HepG2 (cell line): ENCODE measurements around the gene TSPAN31. TPM values are rescaled to one million over a fixed set of nuclear protein-coding genes. Genes with fewer than 3 reads are reported as not detected.
A peak's percentile ranks its signal among the peaks of the same experiment; 100 is the strongest.

Source experiments
- ATM ChIP-seq: fragments of 450-650 bp; IDR thresholded peaks from 2 replicates; pipeline ENCODE4 v1.7.1; 2017; ENCODE audit warnings: mild to moderate bottlenecking, borderline replicate concordance
- CAMTA2 ChIP-seq: sonication (generic); formaldehyde crosslinking; IDR thresholded peaks from 2 replicates; pipeline ENCODE4 v1.4.0; 2020; ENCODE audit warnings: mild to moderate bottlenecking, missing genetic modification reagents, borderline replicate concordance
- CHD4 ChIP-seq: fragments of 200-600 bp; sonication (generic); IDR thresholded peaks from 2 replicates; pipeline ENCODE4 v1.7.0; 2017; ENCODE audit warnings: mild to moderate bottlenecking, low read length, borderline replicate concordance
- KDM1A ChIP-seq: IDR thresholded peaks from 2 replicates; pipeline ENCODE4 v1.6.1; 2016; ENCODE audit warnings: missing compliant biosample characterization
- MLLT10 ChIP-seq: sonication (generic); formaldehyde crosslinking; IDR thresholded peaks from 2 replicates; pipeline ENCODE4 v1.4.0; 2020; ENCODE audit warnings: missing genetic modification reagents
- NFE2L2 ChIP-seq: fragments of 150-350 bp; IDR thresholded peaks from 2 replicates; pipeline ENCODE4 v1.6.1; 2014; ENCODE audit warnings: low read length
- NFIB ChIP-seq: sonication (generic); formaldehyde crosslinking; IDR thresholded peaks from 2 replicates; pipeline ENCODE4 v1.9.0; 2021; ENCODE audit warnings: missing genetic modification reagents, mild to moderate bottlenecking, borderline replicate concordance
- PTBP1 ChIP-seq: fragments of 200-400 bp; formaldehyde crosslinking; IDR thresholded peaks from 2 replicates; pipeline ENCODE4 v1.6.1; 2018; ENCODE audit warnings: low read length, low read depth; ENCODE audit not compliant: poor library complexity, severe bottlenecking
- RFXANK ChIP-seq: IDR thresholded peaks from 2 replicates; pipeline ENCODE4 v1.6.1; 2016
- U2AF2 ChIP-seq: fragments of 200-400 bp; formaldehyde crosslinking; IDR thresholded peaks from 2 replicates; pipeline ENCODE4 v1.6.1; 2017; ENCODE audit warnings: low read depth, mild to moderate bottlenecking, low read length
- ZBTB21 ChIP-seq: sonication (generic); formaldehyde crosslinking; IDR thresholded peaks from 2 replicates; pipeline ENCODE4 v1.4.0; 2020; ENCODE audit warnings: missing genetic modification reagents
- ZFAT ChIP-seq: sonication (generic); formaldehyde crosslinking; conservative IDR thresholded peaks from 2 replicates; pipeline ENCODE4 v1.8.1; 2023; ENCODE audit warnings: missing genetic modification reagents, inconsistent platforms
- ZFP36 ChIP-seq: fragments of 150-350 bp; IDR thresholded peaks from 2 replicates; pipeline ENCODE4 v1.6.1; 2018; ENCODE audit warnings: borderline replicate concordance, low read length, low read depth; ENCODE audit not compliant: partially characterized antibody
- ZNF282 ChIP-seq: fragments of 450-650 bp; IDR thresholded peaks from 2 replicates; pipeline ENCODE4 v1.6.1; 2018; ENCODE audit not compliant: partially characterized antibody
- ZNF431 ChIP-seq: sonication (generic); formaldehyde crosslinking; IDR thresholded peaks from 2 replicates; pipeline ENCODE4 v1.9.0; 2022; ENCODE audit warnings: missing genetic modification reagents, low read depth, mild to moderate bottlenecking, borderline replicate concordance
- ZNF615 ChIP-seq: sonication (generic); formaldehyde crosslinking; IDR thresholded peaks from 2 replicates; pipeline ENCODE4 v1.5.0; 2020; ENCODE audit warnings: mild to moderate bottlenecking, missing genetic modification reagents, borderline replicate concordance
- ZNF674 ChIP-seq: sonication (generic); formaldehyde crosslinking; IDR thresholded peaks from 2 replicates; pipeline ENCODE4 v1.5.0; 2020; ENCODE audit warnings: low read depth, mild to moderate bottlenecking, missing genetic modification reagents
- polyA plus RNA-seq, 8 experiments: library from polyadenylated mRNA; depleted of rRNA in 3 of 8; stranded (reverse) in 7 of 8; unstranded in 1 of 8; fragments of >200 nt; fragmentation: Illumina TruSeq in 4 of 8; extraction: Trizol in 4 of 8; gene quantifications; 2 replicates each; pipeline versions ENCODE4 v1.2.1 to v1.2.3, GENCODE V29; 2011 to 2016; ENCODE audit warnings: low read depth in 4 of 8, missing spikeins in 1 of 8, mixed read lengths in 1 of 8; ENCODE audit not compliant: insufficient read depth in 1 of 8
- total RNA-seq, 5 experiments: library from RNA; depleted of rRNA; stranded (reverse); fragments of >200 nt; fragmentation: Illumina TruSeq; extraction: Trizol; gene quantifications; 2 replicates each; pipeline ENCODE4 v1.2.3, GENCODE V29; 2016; ENCODE audit warnings: low read depth in 1 of 5
- TF ChIP-seq, protein P1 (sequence below): sonication (generic); formaldehyde crosslinking; IDR thresholded peaks from 2 replicates; pipeline ENCODE4 v1.9.0; 2021; ENCODE audit warnings: missing genetic modification reagents, borderline replicate concordance
- TF ChIP-seq, protein P2 (sequence below): sonication (generic); formaldehyde crosslinking; IDR thresholded peaks from 2 replicates; pipeline ENCODE4 v1.4.0; 2020; ENCODE audit warnings: mild to moderate bottlenecking, missing genetic modification reagents
- TF ChIP-seq, protein P3 (sequence below): sonication (generic); formaldehyde crosslinking; IDR thresholded peaks from 2 replicates; pipeline ENCODE4 v1.4.0; 2020; ENCODE audit warnings: missing genetic modification reagents, borderline replicate concordance
- TF ChIP-seq, protein P4 (sequence below): sonication (generic); formaldehyde crosslinking; IDR thresholded peaks from 2 replicates; pipeline ENCODE4 v1.5.0; 2020; ENCODE audit warnings: missing genetic modification reagents
- TF ChIP-seq, protein P5 (sequence below): sonication (generic); formaldehyde crosslinking; IDR thresholded peaks from 2 replicates; pipeline ENCODE4 v1.4.0; 2020; ENCODE audit warnings: mild to moderate bottlenecking, missing genetic modification reagents

TSPAN31 gene
- total and polyA plus RNA-seq, 2 of the 13 experiments (the other 11 are each of a cell fraction or from before 2014, with no cell fraction given) = 10.4 to 24.6 TPM

DNA sequence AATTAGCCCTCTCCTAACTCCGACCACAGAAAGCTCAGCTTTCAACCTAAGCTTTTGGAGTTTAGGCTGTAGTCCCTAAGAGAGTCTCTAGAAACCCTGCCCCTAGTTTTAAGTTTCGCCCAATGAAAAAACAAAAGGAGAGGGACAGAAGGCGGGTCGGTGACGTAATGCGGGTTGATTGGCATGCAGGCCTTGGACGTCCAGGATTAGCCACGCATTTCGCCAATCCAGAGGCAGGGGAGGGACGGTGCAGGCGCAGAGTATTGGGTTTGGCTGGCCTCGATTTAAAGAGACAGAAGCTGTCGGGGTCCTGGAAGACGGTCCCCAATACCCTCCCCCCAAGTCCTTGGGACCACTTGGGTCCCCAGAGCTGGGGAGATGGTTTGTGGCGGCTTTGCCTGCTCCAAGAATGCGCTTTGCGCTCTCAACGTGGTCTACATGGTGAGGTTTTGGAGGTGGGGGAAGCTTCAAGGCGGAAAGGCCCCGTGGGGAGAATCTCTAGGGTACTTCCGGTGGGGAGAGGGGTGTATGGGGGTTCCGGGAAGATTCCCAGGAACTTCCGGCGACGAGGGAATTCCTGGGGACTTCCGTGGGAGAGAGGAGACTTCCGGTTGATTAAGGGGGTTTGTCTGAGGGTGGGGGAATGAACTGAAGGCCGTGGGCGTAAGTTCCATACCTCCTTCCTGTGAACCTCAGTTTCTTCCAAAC, at the start of gene TSPAN31 (continued):
- TF ChIP-seq NFE2L2 = no peak
- no peak for TF ChIP-seq ZFP36
- TF ChIP-seq ZNF282 = no peak
- TF ChIP-seq ZNF431 (CRISPR knock-in tag) = no peak
- TF ChIP-seq, protein P1, sequence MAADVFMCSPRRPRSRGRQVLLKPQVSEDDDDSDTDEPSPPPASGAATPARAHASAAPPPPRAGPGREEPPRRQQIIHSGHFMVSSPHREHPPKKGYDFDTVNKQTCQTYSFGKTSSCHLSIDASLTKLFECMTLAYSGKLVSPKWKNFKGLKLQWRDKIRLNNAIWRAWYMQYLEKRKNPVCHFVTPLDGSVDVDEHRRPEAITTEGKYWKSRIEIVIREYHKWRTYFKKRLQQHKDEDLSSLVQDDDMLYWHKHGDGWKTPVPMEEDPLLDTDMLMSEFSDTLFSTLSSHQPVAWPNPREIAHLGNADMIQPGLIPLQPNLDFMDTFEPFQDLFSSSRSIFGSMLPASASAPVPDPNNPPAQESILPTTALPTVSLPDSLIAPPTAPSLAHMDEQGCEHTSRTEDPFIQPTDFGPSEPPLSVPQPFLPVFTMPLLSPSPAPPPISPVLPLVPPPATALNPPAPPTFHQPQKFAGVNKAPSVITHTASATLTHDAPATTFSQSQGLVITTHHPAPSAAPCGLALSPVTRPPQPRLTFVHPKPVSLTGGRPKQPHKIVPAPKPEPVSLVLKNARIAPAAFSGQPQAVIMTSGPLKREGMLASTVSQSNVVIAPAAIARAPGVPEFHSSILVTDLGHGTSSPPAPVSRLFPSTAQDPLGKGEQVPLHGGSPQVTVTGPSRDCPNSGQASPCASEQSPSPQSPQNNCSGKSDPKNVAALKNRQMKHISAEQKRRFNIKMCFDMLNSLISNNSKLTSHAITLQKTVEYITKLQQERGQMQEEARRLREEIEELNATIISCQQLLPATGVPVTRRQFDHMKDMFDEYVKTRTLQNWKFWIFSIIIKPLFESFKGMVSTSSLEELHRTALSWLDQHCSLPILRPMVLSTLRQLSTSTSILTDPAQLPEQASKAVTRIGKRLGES (CRISPR knock-in tag) = no peak
- TF ChIP-seq, protein P2, sequence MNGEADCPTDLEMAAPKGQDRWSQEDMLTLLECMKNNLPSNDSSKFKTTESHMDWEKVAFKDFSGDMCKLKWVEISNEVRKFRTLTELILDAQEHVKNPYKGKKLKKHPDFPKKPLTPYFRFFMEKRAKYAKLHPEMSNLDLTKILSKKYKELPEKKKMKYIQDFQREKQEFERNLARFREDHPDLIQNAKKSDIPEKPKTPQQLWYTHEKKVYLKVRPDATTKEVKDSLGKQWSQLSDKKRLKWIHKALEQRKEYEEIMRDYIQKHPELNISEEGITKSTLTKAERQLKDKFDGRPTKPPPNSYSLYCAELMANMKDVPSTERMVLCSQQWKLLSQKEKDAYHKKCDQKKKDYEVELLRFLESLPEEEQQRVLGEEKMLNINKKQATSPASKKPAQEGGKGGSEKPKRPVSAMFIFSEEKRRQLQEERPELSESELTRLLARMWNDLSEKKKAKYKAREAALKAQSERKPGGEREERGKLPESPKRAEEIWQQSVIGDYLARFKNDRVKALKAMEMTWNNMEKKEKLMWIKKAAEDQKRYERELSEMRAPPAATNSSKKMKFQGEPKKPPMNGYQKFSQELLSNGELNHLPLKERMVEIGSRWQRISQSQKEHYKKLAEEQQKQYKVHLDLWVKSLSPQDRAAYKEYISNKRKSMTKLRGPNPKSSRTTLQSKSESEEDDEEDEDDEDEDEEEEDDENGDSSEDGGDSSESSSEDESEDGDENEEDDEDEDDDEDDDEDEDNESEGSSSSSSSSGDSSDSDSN = no peak; the same call in 1 of the 2 replicates
- TF ChIP-seq RFXANK = peak; percentile 77; the same call in 1 of the 2 replicates
- TF ChIP-seq, protein P3, sequence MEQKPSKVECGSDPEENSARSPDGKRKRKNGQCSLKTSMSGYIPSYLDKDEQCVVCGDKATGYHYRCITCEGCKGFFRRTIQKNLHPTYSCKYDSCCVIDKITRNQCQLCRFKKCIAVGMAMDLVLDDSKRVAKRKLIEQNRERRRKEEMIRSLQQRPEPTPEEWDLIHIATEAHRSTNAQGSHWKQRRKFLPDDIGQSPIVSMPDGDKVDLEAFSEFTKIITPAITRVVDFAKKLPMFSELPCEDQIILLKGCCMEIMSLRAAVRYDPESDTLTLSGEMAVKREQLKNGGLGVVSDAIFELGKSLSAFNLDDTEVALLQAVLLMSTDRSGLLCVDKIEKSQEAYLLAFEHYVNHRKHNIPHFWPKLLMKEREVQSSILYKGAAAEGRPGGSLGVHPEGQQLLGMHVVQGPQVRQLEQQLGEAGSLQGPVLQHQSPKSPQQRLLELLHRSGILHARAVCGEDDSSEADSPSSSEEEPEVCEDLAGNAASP (CRISPR knock-in tag) = no peak
- TF ChIP-seq, protein P4, sequence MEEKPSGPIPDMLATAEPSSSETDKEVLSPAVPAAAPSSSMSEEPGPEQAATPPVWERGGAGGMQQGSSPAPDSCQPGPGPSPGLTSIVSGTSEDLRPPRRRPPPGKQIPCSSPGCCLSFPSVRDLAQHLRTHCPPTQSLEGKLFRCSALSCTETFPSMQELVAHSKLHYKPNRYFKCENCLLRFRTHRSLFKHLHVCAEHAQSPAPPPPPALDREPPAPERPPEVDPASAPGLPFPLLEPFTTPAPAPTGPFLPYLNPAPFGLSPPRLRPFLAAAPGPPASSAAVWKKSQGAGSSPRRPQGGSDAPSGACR (CRISPR knock-in tag) = no peak
- TF ChIP-seq, protein P5, sequence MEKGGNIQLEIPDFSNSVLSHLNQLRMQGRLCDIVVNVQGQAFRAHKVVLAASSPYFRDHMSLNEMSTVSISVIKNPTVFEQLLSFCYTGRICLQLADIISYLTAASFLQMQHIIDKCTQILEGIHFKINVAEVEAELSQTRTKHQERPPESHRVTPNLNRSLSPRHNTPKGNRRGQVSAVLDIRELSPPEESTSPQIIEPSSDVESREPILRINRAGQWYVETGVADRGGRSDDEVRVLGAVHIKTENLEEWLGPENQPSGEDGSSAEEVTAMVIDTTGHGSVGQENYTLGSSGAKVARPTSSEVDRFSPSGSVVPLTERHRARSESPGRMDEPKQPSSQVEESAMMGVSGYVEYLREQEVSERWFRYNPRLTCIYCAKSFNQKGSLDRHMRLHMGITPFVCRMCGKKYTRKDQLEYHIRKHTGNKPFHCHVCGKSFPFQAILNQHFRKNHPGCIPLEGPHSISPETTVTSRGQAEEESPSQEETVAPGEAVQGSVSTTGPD (CRISPR knock-in tag) = no peak
- TF ChIP-seq U2AF2 = 0 out of 2 replicates have a peak, but pooled peaks have one; percentile 45
- no peak for TF ChIP-seq ATM
- no peak for TF ChIP-seq NFIB (CRISPR knock-in tag)
- no peak for TF ChIP-seq MLLT10 (CRISPR knock-in tag)
- TF ChIP-seq ZNF615 (CRISPR knock-in tag) = no peak
- peak; percentile 83 for TF ChIP-seq ZBTB21 (CRISPR knock-in tag)
- no peak for TF ChIP-seq KDM1A
- TF ChIP-seq ZNF674 = no peak
- TF ChIP-seq CAMTA2 (CRISPR knock-in tag) = no peak
- TF ChIP-seq ZFAT = no peak
- no peak for TF ChIP-seq CHD4
- no peak for TF ChIP-seq PTBP1
